Endometrial microvascular endothelial cells (primary cell): ENCODE measurements around the gene VPS13D. TPM values are rescaled to one million over a fixed set of nuclear protein-coding genes. Genes with fewer than 3 reads are reported as not detected.

ENCODE experiments used
- in situ Hi-C: cut with HindIII; loops from 2 replicates; pipeline ENCODE4 v1.10.0; 2017; ENCODE audit warnings: low sequenced_read_pairs, low pct_unique_long_range_greater_than_20kb; ENCODE audit errors: inconsistent ontology term
- total RNA-seq: library from RNA; depleted of rRNA; stranded (reverse); fragments of >200 nt; gene quantifications from one replicate; pipeline ENCODE4 v1.2.3, GENCODE V29; 2015; ENCODE audit errors: inconsistent ontology term

VPS13D gene
- total RNA-seq, 1 donor from 2014 or later: 19.3 TPM

DNA sequence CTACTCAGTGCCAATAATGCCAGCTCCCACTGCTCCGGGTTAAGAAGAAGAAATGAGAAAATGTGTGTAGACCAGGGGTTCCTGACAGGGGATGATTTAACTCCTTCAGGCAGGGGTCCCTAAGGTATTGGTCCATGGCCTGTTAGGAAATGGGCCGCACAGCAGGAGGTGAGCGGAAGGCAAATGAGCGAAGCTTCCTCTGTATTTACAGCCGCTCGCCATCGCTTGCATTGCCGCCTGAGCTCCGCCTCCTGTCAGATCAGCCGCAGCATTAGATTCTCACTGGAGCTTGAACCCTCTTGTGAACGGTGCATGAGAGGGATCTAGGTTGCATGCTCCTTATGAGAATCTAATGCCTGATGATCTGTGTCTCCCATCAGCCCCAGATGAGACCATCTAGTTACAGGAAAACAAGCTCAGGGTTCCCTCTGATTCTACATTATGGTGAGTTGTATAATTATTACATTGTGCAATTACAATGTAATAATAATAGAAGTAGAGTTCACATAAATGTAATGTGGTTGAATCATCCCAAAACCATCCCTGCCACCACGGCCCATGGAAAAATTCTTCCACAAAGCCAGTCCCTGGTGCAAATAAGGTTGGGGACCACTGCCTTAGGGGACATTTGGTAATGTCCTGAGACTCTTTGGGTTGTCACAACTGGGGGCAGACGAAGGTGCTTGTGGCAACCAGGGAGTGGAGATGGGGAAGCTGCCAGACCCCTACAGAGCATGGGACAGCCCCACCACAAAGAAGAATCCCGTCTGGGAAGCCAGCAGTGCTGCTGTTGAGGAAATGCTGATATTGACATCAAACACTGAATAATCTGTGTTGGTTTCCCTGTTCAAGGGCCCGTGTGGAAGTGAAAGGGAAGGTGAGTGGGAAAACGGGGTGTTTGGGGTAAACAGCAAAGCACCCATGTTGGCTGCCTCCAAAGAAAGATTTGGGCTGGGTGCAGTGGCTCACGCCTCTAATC is 327.4 kb downstream of the VPS13D start:
- in situ Hi-C loops: no loop called here

DNA sequence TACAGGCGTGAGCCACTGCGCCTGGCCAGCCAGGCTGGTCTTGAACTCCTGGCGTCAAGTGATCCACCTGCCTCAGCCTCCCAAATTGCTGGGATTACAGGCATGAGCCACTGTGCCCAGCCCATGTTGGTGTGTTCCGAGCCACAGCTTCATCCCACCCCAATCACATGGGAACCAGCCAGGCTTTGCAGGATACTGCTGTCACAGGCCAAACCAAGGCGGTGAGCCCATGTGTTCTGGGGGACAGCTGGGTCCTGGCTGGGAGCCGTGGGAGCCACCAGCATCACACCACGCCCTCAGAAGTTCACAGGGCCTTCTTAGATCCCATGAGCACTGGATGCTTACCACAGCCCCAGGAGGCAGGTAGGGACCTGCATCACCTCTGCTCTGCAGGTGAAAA is 331.3 kb downstream of the VPS13D start:
- in situ Hi-C loops: no loop called here

Other genes with a start within 250 kb of the VPS13D start
- gene MFN2, start 249.6 kb upstream of the VPS13D start, total RNA-seq: 142 TPM
- gene MIIP, start 210.5 kb upstream of the VPS13D start, total RNA-seq: 50.9 TPM
- gene TNFRSF8, start 166.7 kb upstream of the VPS13D start, total RNA-seq: not detected
- 11.5 TPM for gene TNFRSF1B, start 63.0 kb upstream of the VPS13D start, total RNA-seq